HEK293 (cell line): ENCODE data around the gene SAE1.

Source experiments
- EGR2 ChIP-seq: fragments of 450-650 bp; formaldehyde crosslinking; IDR thresholded peaks from 2 replicates; pipeline ENCODE4 v1.5.1; 2016; ENCODE audit warnings: low read depth, missing biosample characterization, missing genetic modification characterization
- GLI4 ChIP-seq: fragments of 450-650 bp; formaldehyde crosslinking; IDR thresholded peaks from 2 replicates; pipeline ENCODE4 v1.5.1; 2016; ENCODE audit warnings: missing biosample characterization, missing genetic modification characterization
- IKZF3 ChIP-seq: fragments of 450-650 bp; IDR thresholded peaks from 2 replicates; pipeline ENCODE4 v1.5.0; 2018; ENCODE audit warnings: missing biosample characterization, mild to moderate bottlenecking, missing genetic modification characterization, moderate library complexity
- MEIS1 ChIP-seq: sonication (generic); formaldehyde crosslinking; IDR thresholded peaks from 2 replicates; pipeline ENCODE4 v1.8.1; 2022; ENCODE audit warnings: missing genetic modification reagents, mild to moderate bottlenecking, borderline replicate concordance
- SCRT1 ChIP-seq: fragments of 450-650 bp; formaldehyde crosslinking; IDR thresholded peaks from 2 replicates; pipeline ENCODE4 v1.5.1; 2016; ENCODE audit warnings: missing biosample characterization, missing genetic modification characterization, borderline replicate concordance
- TCF7L2 ChIP-seq: IDR thresholded peaks from 2 replicates; pipeline ENCODE4 v1.6.1; 2011; ENCODE audit warnings: low read depth, mild to moderate bottlenecking, inconsistent platforms, low read length, moderate library complexity, borderline replicate concordance
- ZNF138 ChIP-seq: fragments of 450-650 bp; formaldehyde crosslinking; IDR thresholded peaks from 2 replicates; pipeline ENCODE4 v1.5.1; 2016; ENCODE audit warnings: missing biosample characterization, missing genetic modification characterization, borderline replicate concordance
- ZNF157 ChIP-seq: fragments of 450-650 bp; formaldehyde crosslinking; IDR thresholded peaks from 2 replicates; pipeline ENCODE4 v1.5.1; 2016; ENCODE audit warnings: missing biosample characterization, missing genetic modification characterization
- ZNF221 ChIP-seq: fragments of 450-650 bp; formaldehyde crosslinking; IDR thresholded peaks from 2 replicates; pipeline ENCODE4 v1.5.1; 2017; ENCODE audit warnings: missing biosample characterization, missing genetic modification characterization, borderline replicate concordance
- ZNF274 ChIP-seq, 2 experiments: fragments of 200-500 bp in 1 of 2; fragments of 450-650 bp in 1 of 2; sonication (Bioruptor generic) in 1 of 2; formaldehyde crosslinking in 1 of 2; IDR thresholded peaks; 2 replicates each; pipeline versions ENCODE4 v1.5.1 to v1.6.1; 2014 to 2016; ENCODE audit warnings: borderline replicate concordance in 1 of 2, inconsistent platforms in 1 of 2, low read length in 1 of 2, missing biosample characterization in 1 of 2, missing genetic modification characterization in 1 of 2
- ZNF292 ChIP-seq: fragments of 450-650 bp; formaldehyde crosslinking; IDR thresholded peaks from 2 replicates; pipeline ENCODE4 v1.5.1; 2016; ENCODE audit warnings: low read depth, missing biosample characterization, missing genetic modification characterization, borderline replicate concordance
- ZNF341 ChIP-seq: fragments of 450-650 bp; formaldehyde crosslinking; IDR thresholded peaks from 2 replicates; pipeline ENCODE4; 2016; ENCODE audit warnings: low read depth, missing biosample characterization, missing genetic modification characterization
- ZNF366 ChIP-seq: fragments of 450-650 bp; formaldehyde crosslinking; conservative IDR thresholded peaks from 2 replicates; pipeline ENCODE4 v1.5.1; 2016; ENCODE audit warnings: missing biosample characterization, missing genetic modification characterization
- ZNF558 ChIP-seq: fragments of 450-650 bp; formaldehyde crosslinking; IDR thresholded peaks from 2 replicates; pipeline ENCODE4 v1.5.1; 2016; ENCODE audit warnings: missing biosample characterization, missing genetic modification characterization
- ZNF561 ChIP-seq: fragments of 450-650 bp; IDR thresholded peaks from 2 replicates; pipeline ENCODE4 v1.5.1; 2018; ENCODE audit warnings: missing biosample characterization, missing genetic modification characterization, borderline replicate concordance
- ZNF621 ChIP-seq: fragments of 450-650 bp; formaldehyde crosslinking; IDR thresholded peaks from 2 replicates; pipeline ENCODE4 v1.5.1; 2017; ENCODE audit warnings: missing biosample characterization, missing genetic modification characterization
- ZNF645 ChIP-seq: fragments of 450-650 bp; formaldehyde crosslinking; IDR thresholded peaks from 2 replicates; pipeline ENCODE4; 2016; ENCODE audit warnings: missing biosample characterization, missing genetic modification characterization
- ZNF777 ChIP-seq: fragments of 450-650 bp; formaldehyde crosslinking; IDR thresholded peaks from 2 replicates; pipeline ENCODE4 v1.5.1; 2017; ENCODE audit warnings: missing biosample characterization, missing genetic modification characterization, borderline replicate concordance
- ZNF792 ChIP-seq: fragments of 450-650 bp; formaldehyde crosslinking; IDR thresholded peaks from 2 replicates; pipeline ENCODE4 v1.5.1; 2016; ENCODE audit warnings: missing biosample characterization, missing genetic modification characterization
- ZXDB ChIP-seq: fragments of 450-650 bp; formaldehyde crosslinking; IDR thresholded peaks from 2 replicates; pipeline ENCODE4 v1.5.1; 2016; ENCODE audit warnings: missing biosample characterization, missing genetic modification characterization
- TF ChIP-seq, protein P1 (sequence below): fragments of 450-650 bp; IDR thresholded peaks from 2 replicates; pipeline ENCODE4 v1.5.1; 2018; ENCODE audit warnings: missing biosample characterization, mild to moderate bottlenecking, missing genetic modification characterization
- TF ChIP-seq, protein P2 (sequence below): fragments of 450-650 bp; formaldehyde crosslinking; IDR thresholded peaks from 2 replicates; pipeline ENCODE4 v1.5.1; 2016; ENCODE audit warnings: missing biosample characterization, missing genetic modification characterization

SAE1 gene

DNA sequence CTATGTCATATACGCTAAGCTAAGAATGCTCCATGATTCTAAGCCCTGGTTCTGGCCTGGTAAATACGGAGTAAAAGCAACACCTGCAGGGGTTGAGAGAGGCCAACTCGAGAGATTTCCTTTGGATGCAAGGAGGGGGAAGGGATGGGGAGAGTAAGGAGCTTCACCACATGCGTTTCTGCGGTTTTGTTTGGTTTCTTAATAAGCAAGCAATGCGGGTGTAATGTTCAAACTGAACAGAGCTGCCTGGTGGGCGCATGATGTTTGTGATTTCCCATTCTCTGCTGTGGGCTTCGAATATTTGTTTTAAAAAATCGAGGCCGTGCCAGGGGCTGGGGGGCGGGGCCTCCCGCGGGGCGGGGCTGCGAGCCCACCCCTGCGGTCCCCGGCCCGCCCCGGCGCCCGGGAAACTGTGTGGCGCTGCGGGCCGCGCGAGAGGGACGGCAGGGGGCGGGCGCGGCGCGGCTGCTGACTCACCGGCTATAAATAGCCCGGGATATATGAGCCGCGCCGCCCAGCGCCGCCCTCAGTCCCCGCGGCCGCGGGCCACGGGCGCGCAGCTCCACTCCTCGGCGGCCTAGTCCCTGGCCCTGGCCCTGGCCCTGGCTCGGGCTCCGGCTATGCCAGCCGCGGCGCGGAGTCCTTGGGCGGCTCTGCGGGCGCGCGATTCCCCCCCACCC lies 95.3 kb downstream of the SAE1 start (continued):
- peak; percentile 27 for TF ChIP-seq IKZF3
- no peak for TF ChIP-seq SCRT1 (tag by site-specific recombination)
- TF ChIP-seq ZNF292 = no peak
- no peak for TF ChIP-seq ZNF777 (tag by site-specific recombination)
- no peak for TF ChIP-seq EGR2 (tag by site-specific recombination)
- no peak for TF ChIP-seq TCF7L2
- TF ChIP-seq ZNF558 (tag by site-specific recombination) = no peak
- no peak for TF ChIP-seq ZNF221 (tag by site-specific recombination)
- TF ChIP-seq ZNF157 (tag by site-specific recombination) = no peak
- TF ChIP-seq ZNF341 (tag by site-specific recombination) = no peak
- no peak for TF ChIP-seq ZNF792
- no peak for TF ChIP-seq ZNF138 (tag by site-specific recombination)
- TF ChIP-seq ZNF645 (tag by site-specific recombination) = no peak
- no peak for TF ChIP-seq ZNF366 (tag by site-specific recombination)
- no peak for TF ChIP-seq ZNF274 (IDR thresholded peaks at IDR 0.05; ENCODE audit: low read length)
- no peak for TF ChIP-seq ZNF274 (tag by site-specific recombination; IDR thresholded peaks at IDR 0.05; ENCODE audit: borderline replicate concordance)
- TF ChIP-seq, protein P1, sequence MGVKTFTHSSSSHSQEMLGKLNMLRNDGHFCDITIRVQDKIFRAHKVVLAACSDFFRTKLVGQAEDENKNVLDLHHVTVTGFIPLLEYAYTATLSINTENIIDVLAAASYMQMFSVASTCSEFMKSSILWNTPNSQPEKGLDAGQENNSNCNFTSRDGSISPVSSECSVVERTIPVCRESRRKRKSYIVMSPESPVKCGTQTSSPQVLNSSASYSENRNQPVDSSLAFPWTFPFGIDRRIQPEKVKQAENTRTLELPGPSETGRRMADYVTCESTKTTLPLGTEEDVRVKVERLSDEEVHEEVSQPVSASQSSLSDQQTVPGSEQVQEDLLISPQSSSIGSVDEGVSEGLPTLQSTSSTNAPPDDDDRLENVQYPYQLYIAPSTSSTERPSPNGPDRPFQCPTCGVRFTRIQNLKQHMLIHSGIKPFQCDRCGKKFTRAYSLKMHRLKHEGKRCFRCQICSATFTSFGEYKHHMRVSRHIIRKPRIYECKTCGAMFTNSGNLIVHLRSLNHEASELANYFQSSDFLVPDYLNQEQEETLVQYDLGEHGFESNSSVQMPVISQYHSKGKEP (tag by site-specific recombination) = peak; percentile 72; the same call in 1 of the 2 replicates
- TF ChIP-seq ZXDB (tag by site-specific recombination) = 0 out of 2 replicates have a peak, but pooled peaks have one; percentile 16
- TF ChIP-seq, protein P2, sequence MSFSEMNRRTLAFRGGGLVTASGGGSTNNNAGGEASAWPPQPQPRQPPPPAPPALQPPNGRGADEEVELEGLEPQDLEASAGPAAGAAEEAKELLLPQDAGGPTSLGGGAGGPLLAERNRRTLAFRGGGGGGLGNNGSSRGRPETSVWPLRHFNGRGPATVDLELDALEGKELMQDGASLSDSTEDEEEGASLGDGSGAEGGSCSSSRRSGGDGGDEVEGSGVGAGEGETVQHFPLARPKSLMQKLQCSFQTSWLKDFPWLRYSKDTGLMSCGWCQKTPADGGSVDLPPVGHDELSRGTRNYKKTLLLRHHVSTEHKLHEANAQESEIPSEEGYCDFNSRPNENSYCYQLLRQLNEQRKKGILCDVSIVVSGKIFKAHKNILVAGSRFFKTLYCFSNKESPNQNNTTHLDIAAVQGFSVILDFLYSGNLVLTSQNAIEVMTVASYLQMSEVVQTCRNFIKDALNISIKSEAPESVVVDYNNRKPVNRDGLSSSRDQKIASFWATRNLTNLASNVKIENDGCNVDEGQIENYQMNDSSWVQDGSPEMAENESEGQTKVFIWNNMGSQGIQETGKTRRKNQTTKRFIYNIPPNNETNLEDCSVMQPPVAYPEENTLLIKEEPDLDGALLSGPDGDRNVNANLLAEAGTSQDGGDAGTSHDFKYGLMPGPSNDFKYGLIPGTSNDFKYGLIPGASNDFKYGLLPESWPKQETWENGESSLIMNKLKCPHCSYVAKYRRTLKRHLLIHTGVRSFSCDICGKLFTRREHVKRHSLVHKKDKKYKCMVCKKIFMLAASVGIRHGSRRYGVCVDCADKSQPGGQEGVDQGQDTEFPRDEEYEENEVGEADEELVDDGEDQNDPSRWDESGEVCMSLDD = no peak
- no peak for TF ChIP-seq ZNF621 (tag by site-specific recombination)
- TF ChIP-seq ZNF561 = peak; percentile 82; the same call in 1 of the 2 replicates
- TF ChIP-seq MEIS1 (CRISPR knock-in tag) = no peak
- 0 out of 2 replicates have a peak, but pooled peaks have one; percentile 27 for TF ChIP-seq GLI4 (tag by site-specific recombination)
